H1 (cell line): ENCODE data around the gene HSD11B1. TPM values are rescaled to one million over a fixed set of nuclear protein-coding genes. Genes with fewer than 3 reads are reported as not detected.

ENCODE experiments used
- CTCF ChIA-PET: fragments of 300-600 bp; sonication (Branson Sonifier 250); formaldehyde crosslinking; loops from one replicate; lab custom pipeline; 2021; ENCODE audit not compliant: partially characterized antibody; lab: Charles Lee
- POLR2A ChIA-PET: fragments of 300-600 bp; sonication (Branson Sonifier 250); formaldehyde crosslinking; loops from one replicate; lab custom pipeline; 2021; ENCODE audit warnings: inconsistent platforms; ENCODE audit not compliant: partially characterized antibody; lab: Charles Lee
- DNase-seq, 2 experiments: peaks; one replicate each; pipeline versions ENCODE4 v3.0.0 to v3.0.0-alpha.2; 2010 to 2022; ENCODE audit warnings: low spot score in 2 of 2, low read depth in 1 of 2, mixed read lengths in 1 of 2
- FAIRE-seq: peaks from 2 replicates; lab custom pipeline; 2011; peaks lifted over from hg19 to GRCh38; lab: Jason Lieb, UNC
- H2AFZ ChIP-seq: 2 replicates; pipeline ENCODE4 v1.8.1; 2012; ENCODE audit warnings: low read length, inconsistent platforms
- H2AK5ac ChIP-seq: 2 replicates; pipeline ENCODE4 v1.6.1; 2013; ENCODE audit warnings: low read depth, low read length
- H2BK120ac ChIP-seq: replicated peaks from 2 replicates; pipeline ENCODE3; 2013; ENCODE audit warnings: low read depth, low read length, inconsistent platforms
- H2BK12ac ChIP-seq: 2 replicates; pipeline ENCODE4 v1.6.1; 2013; ENCODE audit warnings: low read depth, low read length
- H2BK15ac ChIP-seq: 2 replicates; pipeline ENCODE4 v1.6.1; 2013; ENCODE audit warnings: low read length
- H2BK20ac ChIP-seq: 2 replicates; pipeline ENCODE4 v1.6.1; 2013; ENCODE audit warnings: low read length
- H2BK5ac ChIP-seq: 2 replicates; pipeline ENCODE4 v1.6.1; 2013; ENCODE audit warnings: low read depth, low read length
- H3K14ac ChIP-seq: 2 replicates; pipeline ENCODE4 v1.6.1; 2013; ENCODE audit warnings: inconsistent platforms; ENCODE audit not compliant: insufficient read length
- H3K18ac ChIP-seq: 2 replicates; pipeline ENCODE4 v1.6.1; 2013; ENCODE audit warnings: low read length; ENCODE audit errors: extremely low read depth
- H3K23ac ChIP-seq: 2 replicates; pipeline ENCODE4 v1.6.1; 2013; ENCODE audit warnings: inconsistent platforms; ENCODE audit not compliant: insufficient read length
- H3K23me2 ChIP-seq: 2 replicates; pipeline ENCODE4 v1.6.1; 2013; ENCODE audit warnings: low read depth, low read length
- H3K27ac ChIP-seq: 2 replicates; pipeline ENCODE4 v1.6.1; 2011; ENCODE audit warnings: low read depth, low read length, inconsistent platforms
- H3K27me3 ChIP-seq, 4 experiments: replicated peaks in 1 of 4; 1 replicate in 1 of 4; 2 replicates in 3 of 4; pipeline versions ENCODE4 v1.6.1 to v1.8.1; 2011 to 2013; ENCODE audit warnings: low read length in 3 of 4, mild to moderate bottlenecking in 3 of 4, inconsistent platforms in 2 of 4, mixed read lengths in 2 of 4, moderate library complexity in 1 of 4; ENCODE audit not compliant: control insufficient read depth in 3 of 4, insufficient read depth in 3 of 4; ENCODE audit errors: extremely low read depth in 1 of 4
- H3K36me3 ChIP-seq, 4 experiments: 2 replicates each; pipeline versions ENCODE4 v1.6.1 to v1.8.1; 2011 to 2013; ENCODE audit warnings: mild to moderate bottlenecking in 4 of 4, low read length in 3 of 4, moderate library complexity in 2 of 4, control low read depth in 1 of 4, inconsistent platforms in 1 of 4; ENCODE audit not compliant: insufficient read depth in 4 of 4, control insufficient read depth in 2 of 4
- H3K4ac ChIP-seq: replicated peaks from 2 replicates; pipeline ENCODE3; 2013; ENCODE audit warnings: low read length, low read depth, mixed read lengths, inconsistent platforms; ENCODE audit not compliant: insufficient read length
- H3K4me1 ChIP-seq, 4 experiments: replicated peaks in 1 of 4; 1 replicate in 1 of 4; 2 replicates in 3 of 4; pipeline versions ENCODE4 v1.6.1 to v1.8.1; 2011 to 2013; ENCODE audit warnings: low read length in 3 of 4, inconsistent platforms in 2 of 4, mixed read lengths in 1 of 4; ENCODE audit not compliant: insufficient read depth in 4 of 4, control insufficient read depth in 3 of 4
- H3K4me2 ChIP-seq, 2 experiments: 2 replicates each; pipeline versions ENCODE4 v1.6.1 to v1.8.1; 2011 to 2013; ENCODE audit warnings: low read depth in 2 of 2, low read length in 2 of 2, control low read depth in 1 of 2, inconsistent platforms in 1 of 2, mild to moderate bottlenecking in 1 of 2; ENCODE audit not compliant: insufficient read depth in 1 of 2
- H3K4me3 ChIP-seq, 4 experiments: fragments of 200-600, 300-600 bp in 1 of 4; sonication (generic), shearing (Covaris generic), sonication (Bioruptor Twin) in 1 of 4; 2 replicates each; pipeline versions ENCODE4 v1.5.1 to v1.8.1; 2011 to 2016; ENCODE audit warnings: low read length in 4 of 4, low read depth in 3 of 4, control low read depth in 2 of 4, inconsistent platforms in 2 of 4, mild to moderate bottlenecking in 2 of 4, mixed read lengths in 1 of 4, moderate library complexity in 1 of 4; ENCODE audit not compliant: insufficient read depth in 2 of 4; ENCODE audit errors: extremely low read depth in 1 of 4
- H3K56ac ChIP-seq: replicated peaks from 2 replicates; pipeline ENCODE3; 2013; ENCODE audit warnings: low read depth, mild to moderate bottlenecking, mixed read lengths, low read length, inconsistent platforms; ENCODE audit not compliant: insufficient read length
- H3K79me1 ChIP-seq: 2 replicates; pipeline ENCODE4 v1.6.1; 2013; ENCODE audit warnings: low read depth, low read length, control low read depth
- H3K79me2 ChIP-seq, 2 experiments: 2 replicates each; pipeline versions ENCODE4 v1.6.1 to v1.8.1; 2012 to 2013; ENCODE audit warnings: low read length in 2 of 2, mild to moderate bottlenecking in 2 of 2, inconsistent platforms in 1 of 2; ENCODE audit not compliant: insufficient read depth in 2 of 2, control insufficient read depth in 1 of 2
- H3K9ac ChIP-seq, 4 experiments: replicated peaks in 1 of 4; 1 replicate in 1 of 4; 2 replicates in 3 of 4; pipeline versions ENCODE4 v1.6.1 to v1.8.1; 2011 to 2013; ENCODE audit warnings: low read depth in 3 of 4, low read length in 3 of 4, control low read depth in 2 of 4, mild to moderate bottlenecking in 2 of 4, moderate library complexity in 2 of 4, inconsistent platforms in 1 of 4; ENCODE audit errors: extremely low read depth in 1 of 4
- H3K9me3 ChIP-seq, 2 experiments: 2 replicates each; pipeline versions ENCODE4 v1.6.1 to v1.8.1; 2012 to 2013; ENCODE audit warnings: mild to moderate bottlenecking in 2 of 2, moderate library complexity in 2 of 2, control low read depth in 1 of 2, inconsistent platforms in 1 of 2, low read depth in 1 of 2, low read length in 1 of 2, mixed read lengths in 1 of 2; ENCODE audit not compliant: insufficient read depth in 2 of 2
- H4K20me1 ChIP-seq, 2 experiments: replicated peaks in 1 of 2; 2 replicates each; pipeline versions ENCODE3 to v1.8.1; 2011 to 2013; ENCODE audit warnings: inconsistent platforms in 2 of 2, low read length in 2 of 2, mild to moderate bottlenecking in 1 of 2; ENCODE audit not compliant: insufficient read depth in 2 of 2, control insufficient read depth in 1 of 2
- H4K5ac ChIP-seq: 2 replicates; pipeline ENCODE4 v1.6.1; 2013; ENCODE audit warnings: low read length, low read depth, mixed read lengths, inconsistent platforms; ENCODE audit not compliant: insufficient read length
- H4K8ac ChIP-seq: 2 replicates; pipeline ENCODE4 v1.8.0; 2013; ENCODE audit warnings: mild to moderate bottlenecking, moderate library complexity, low read length, inconsistent platforms; ENCODE audit not compliant: insufficient read depth; ENCODE audit errors: extremely low read depth
- H4K91ac ChIP-seq: replicated peaks from 2 replicates; pipeline ENCODE3; 2013; ENCODE audit warnings: low read length, mixed read lengths, inconsistent platforms; ENCODE audit not compliant: insufficient read length
- ATF2 ChIP-seq: IDR thresholded peaks from 2 replicates; pipeline ENCODE4 v1.6.1; 2012; ENCODE audit warnings: low read length, inconsistent platforms
- ATF3 ChIP-seq: IDR thresholded peaks from 2 replicates; pipeline ENCODE4 v1.6.1; 2011; ENCODE audit warnings: low read depth, mild to moderate bottlenecking, low read length; ENCODE audit not compliant: insufficient read depth
- BRCA1 ChIP-seq: IDR thresholded peaks from 2 replicates; pipeline ENCODE4 v1.6.1; 2012; ENCODE audit warnings: low read depth, low read length, improper control_type of control experiment
- CBX8 ChIP-seq: fragments of 300-800, 300-1000 bp; sonication (generic); IDR thresholded peaks from 2 replicates; pipeline ENCODE4 v1.7.1; 2016; ENCODE audit warnings: low read depth, low read length, borderline replicate concordance
- EGR1 ChIP-seq: IDR thresholded peaks from 2 replicates; pipeline ENCODE4 v1.6.1; 2011; ENCODE audit warnings: low read depth, low read length, borderline replicate concordance
- EP300 ChIP-seq, 2 experiments: IDR thresholded peaks; 1 replicate in 1 of 2; 2 replicates in 1 of 2; pipeline ENCODE4 v1.6.1; 2011 to 2012; ENCODE audit warnings: low read depth in 2 of 2, low read length in 2 of 2, mild to moderate bottlenecking in 2 of 2, borderline replicate concordance in 1 of 2, inconsistent platforms in 1 of 2, moderate library complexity in 1 of 2
- HDAC2 ChIP-seq, 2 experiments: fragments of 300-600 bp in 1 of 2; sonication (generic) in 1 of 2; IDR thresholded peaks; 2 replicates each; pipeline ENCODE4 v1.6.1; 2011 to 2012; ENCODE audit warnings: low read depth in 2 of 2, low read length in 2 of 2, mild to moderate bottlenecking in 2 of 2, moderate library complexity in 2 of 2, borderline replicate concordance in 1 of 2, inconsistent platforms in 1 of 2
- KDM5A ChIP-seq: fragments of 200-600 bp; IDR thresholded peaks from 2 replicates; pipeline ENCODE4 v1.7.1; 2012; ENCODE audit warnings: mild to moderate bottlenecking, low read length, inconsistent platforms, mixed read lengths
- PHF8 ChIP-seq: fragments of 200-600 bp; sonication (generic); conservative IDR thresholded peaks from 2 replicates; pipeline ENCODE4 v1.7.1; 2012; ENCODE audit warnings: low read depth, mild to moderate bottlenecking, inconsistent platforms, low read length, moderate library complexity
- TAF1 ChIP-seq: IDR thresholded peaks from 2 replicates; pipeline ENCODE4 v1.6.1; 2011; ENCODE audit warnings: mild to moderate bottlenecking, low read depth, low read length
- WGBS, 2 experiments: shearing (Covaris generic) in 1 of 2; methylation state at CpG; one replicate each; pipeline versions ENCODE4 v1.1.6 to v1.1.7; 2013 to 2015; ENCODE audit warnings: low lambda C conversion rate in 2 of 2, mixed read lengths in 2 of 2, inconsistent platforms in 1 of 2, low coverage in 1 of 2, missing lambda C conversion rate in 1 of 2; ENCODE audit not compliant: insufficient replicate concordance in 2 of 2, insufficient coverage in 1 of 2, insufficient read length in 1 of 2; ENCODE audit errors: extremely low coverage in 1 of 2, missing lambda C conversion rate in 1 of 2; 5-methylcytosine and 5-hydroxymethylcytosine counted together
- polyA plus RNA-seq, 7 experiments: library from polyadenylated mRNA; depleted of rRNA in 3 of 7; stranded (reverse) in 5 of 7; unstranded in 2 of 7; fragments of >200 nt in 5 of 7; fragments of 200-250 nt in 2 of 7; gene quantifications; 1 replicate in 5 of 7; 2 replicates in 1 of 7; 4 replicates in 1 of 7; pipeline versions ENCODE4 v1.2.1 to v1.2.3, GENCODE V29; 2011 to 2013; ENCODE audit warnings: missing spikeins in 2 of 7, mixed read lengths in 2 of 7
- total RNA-seq: library from RNA; stranded (reverse); fragmentation: NEBNext Ultra II Directional; extraction: Animal tissue kit (Norgen Biotek cat#: 25700); gene quantifications from 2 replicates; pipeline ENCODE4 v1.2.1, GENCODE V29; 2021

Gene HSD11B1
- total and polyA plus RNA-seq, 2 of the 8 experiments (the other 6 are each of a cell fraction or from before 2014, with no cell fraction given): not detected

GRCh38 chr1:209759829-209760359 lies 55.2 kb downstream of the HSD11B1 start:
- Histone ChIP-seq H3K9ac (no peak overlapping the region), H2BK15ac (no peak overlapping the region), H4K8ac (no peak overlapping the region), H2BK5ac (no peak overlapping the region), H3K56ac (no peak overlapping the region), H3K36me3 (no peaks in the 10 kb centered on the region), H2AFZ (no peak overlapping the region), H3K18ac (no peak overlapping the region), H3K4me3 (no peak overlapping the region), H3K14ac (no peak overlapping the region), H4K91ac (no peak overlapping the region), H2BK120ac (no peak overlapping the region), H4K5ac (no peak overlapping the region), H3K23ac (no peak overlapping the region), H3K4me2 (no peak overlapping the region), H3K27me3 (peaks cover 0 to 3% (median 0%) of the 10 kb centered on the region in 4 experiments; a peak in 2 of 7 replicates), H2BK20ac (no peak overlapping the region), H3K23me2 (no peaks in the 10 kb centered on the region), H2AK5ac (no peak overlapping the region), H3K9me3 (no peaks in the 10 kb centered on the region), H3K4ac (no peak overlapping the region), H4K20me1 (no peaks in the 10 kb centered on the region), H3K27ac (no peak overlapping the region), H3K4me1 (no peaks in the 10 kb centered on the region; a peak in 1 of 7 replicates), H3K79me2 (no peaks in the 10 kb centered on the region), H3K79me1 (no peaks in the 10 kb centered on the region), H2BK12ac (no peak overlapping the region)
- no peak for DNase-seq
- WGBS, 2 experiments: 87% methylated on average over 12 of the region's 12 CpGs; no CpG with 5 or more reads in 1 of the 2 experiments
- CTCF ChIA-PET: interaction anchor here (1.0 to 4.4 kb wide), 5 partner anchors 11 to 193 kb away, joined by 3 to 22 read pairs (median 6); partner anchors contain the start of gene UTP25
- no peak for FAIRE-seq
- TF ChIP-seq HDAC2 (IDR thresholded peaks at IDR 0.05; ENCODE audit: borderline replicate concordance in 1 of 2, low read depth in 2 of 2, low read length in 2 of 2) (no peak), TAF1 (no peak), CBX8 (no peak), ATF3 (no peak), EP300 (IDR thresholded peaks at IDR 0.05; ENCODE audit: borderline replicate concordance in 1 of 2, low read depth in 2 of 2, low read length in 2 of 2) (no peak), PHF8 (no peak), KDM5A (no peak), ATF2 (no peak), EGR1 (no peak), BRCA1 (no peak)
- POLR2A ChIA-PET: interaction anchor here (1.3 kb wide), 1 partner anchor 9 kb away, joined by 3 read pairs; no protein-coding TSS in a partner anchor
